Anterior cingulate cortex (tissue), 58 donors: ENCODE data around the gene GAMT.
A peak's percentile ranks its signal among the peaks of the same experiment; 100 is the strongest.
"Not testable (repeated sequence)": the region's sequence is repeated elsewhere in the genome, so short reads cannot be mapped to it uniquely, and the experiment has no call there.

Source experiments
- DNase-seq, 58 donors: peaks; one replicate each; lab custom pipeline; 2025; lab: John Stamatoyannopoulos, UW

GAMT gene

DNA sequence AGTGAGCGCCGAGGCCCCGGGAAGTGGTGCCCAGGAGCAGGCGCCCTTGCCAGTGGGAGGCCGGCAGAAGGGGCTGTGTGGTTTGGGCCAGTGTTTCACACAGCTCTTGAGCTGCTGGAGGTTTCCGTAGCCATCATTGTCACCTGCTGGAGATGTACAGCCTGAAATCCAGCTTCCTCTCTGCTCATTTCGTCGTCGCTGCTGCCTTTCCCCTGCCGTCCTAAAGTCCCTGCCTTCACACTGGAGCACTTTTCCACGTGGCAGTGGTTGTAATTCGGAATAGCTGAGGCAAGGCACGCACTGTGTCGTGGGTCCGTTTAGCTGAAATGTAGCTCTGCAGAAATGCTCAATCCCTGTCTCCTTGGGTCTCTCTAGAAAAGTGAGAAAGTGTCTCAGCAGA lies 19.2 kb upstream of the GAMT start:
- no peak for DNase-seq

DNA sequence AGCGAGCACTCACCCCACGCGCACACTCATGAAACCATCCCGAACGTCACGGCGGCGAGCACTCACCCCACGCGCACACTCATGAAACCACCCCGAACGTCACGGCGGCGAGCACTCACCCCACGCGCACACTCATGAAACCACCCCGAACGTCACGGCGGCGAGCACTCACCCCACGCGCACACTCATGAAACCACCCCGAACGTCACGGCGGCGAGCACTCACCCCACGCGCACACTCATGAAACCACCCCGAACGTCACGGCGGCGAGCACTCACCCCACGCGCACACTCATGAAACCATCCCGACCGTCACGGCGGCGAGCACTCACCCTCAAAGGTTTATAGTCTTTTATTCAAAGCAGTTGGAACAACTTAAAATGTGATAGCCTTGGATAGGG lies 18.7 kb upstream of the GAMT start:
- DNase-seq = not testable (repeated sequence)

DNA sequence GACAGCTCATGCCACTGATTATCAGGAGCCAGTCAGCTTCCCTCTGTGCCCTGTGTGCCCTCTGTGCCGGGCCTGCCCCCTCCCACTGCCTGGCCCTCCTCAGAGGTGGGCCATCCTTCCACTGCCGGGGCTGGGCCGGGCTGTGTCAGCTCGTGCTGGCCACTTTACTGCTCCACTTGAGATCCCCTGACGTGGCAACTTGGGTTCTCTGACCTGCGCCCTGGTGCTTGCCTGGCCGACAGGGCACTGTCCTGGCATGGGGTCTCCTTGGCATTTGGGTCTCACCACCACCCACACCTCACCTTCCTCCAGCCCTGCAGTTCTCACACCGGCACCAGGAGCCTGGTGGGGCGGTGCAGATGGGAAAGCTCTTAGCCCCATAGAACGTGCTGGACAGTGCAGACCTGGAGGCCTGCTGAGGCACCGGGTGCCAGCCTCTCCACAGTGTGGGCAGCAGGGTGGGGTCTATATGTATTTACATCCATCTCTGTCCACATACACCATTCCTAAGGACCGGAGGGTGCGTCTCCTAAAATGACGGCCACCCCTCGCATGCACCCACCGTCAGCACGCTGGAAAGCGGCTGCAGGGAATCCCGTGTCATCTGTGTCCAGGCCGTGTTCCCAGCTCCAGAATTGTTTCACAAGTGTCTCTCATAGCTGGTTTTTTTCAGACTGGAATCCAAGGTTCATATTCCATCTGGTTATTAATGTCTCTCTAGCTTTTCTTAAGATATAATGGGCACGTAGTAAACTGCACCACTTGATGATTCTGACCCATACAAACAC lies 17.8 kb upstream of the GAMT start:
- DNase-seq = no peak

DNA sequence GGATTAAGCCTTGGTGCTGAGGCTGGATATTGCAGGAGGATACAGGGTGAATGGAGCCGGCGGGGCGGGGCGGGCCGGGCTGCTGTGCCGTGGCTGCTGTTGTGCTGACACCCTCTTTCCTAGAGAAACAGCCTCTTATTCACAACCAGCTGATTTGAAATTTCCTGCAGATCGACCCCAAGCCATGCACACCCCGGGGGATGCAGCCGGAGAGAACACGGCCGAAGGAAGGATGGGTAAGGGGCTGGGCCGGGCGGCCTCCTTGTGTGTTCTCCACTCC lies 17.1 kb upstream of the GAMT start:
- no peak for DNase-seq

DNA sequence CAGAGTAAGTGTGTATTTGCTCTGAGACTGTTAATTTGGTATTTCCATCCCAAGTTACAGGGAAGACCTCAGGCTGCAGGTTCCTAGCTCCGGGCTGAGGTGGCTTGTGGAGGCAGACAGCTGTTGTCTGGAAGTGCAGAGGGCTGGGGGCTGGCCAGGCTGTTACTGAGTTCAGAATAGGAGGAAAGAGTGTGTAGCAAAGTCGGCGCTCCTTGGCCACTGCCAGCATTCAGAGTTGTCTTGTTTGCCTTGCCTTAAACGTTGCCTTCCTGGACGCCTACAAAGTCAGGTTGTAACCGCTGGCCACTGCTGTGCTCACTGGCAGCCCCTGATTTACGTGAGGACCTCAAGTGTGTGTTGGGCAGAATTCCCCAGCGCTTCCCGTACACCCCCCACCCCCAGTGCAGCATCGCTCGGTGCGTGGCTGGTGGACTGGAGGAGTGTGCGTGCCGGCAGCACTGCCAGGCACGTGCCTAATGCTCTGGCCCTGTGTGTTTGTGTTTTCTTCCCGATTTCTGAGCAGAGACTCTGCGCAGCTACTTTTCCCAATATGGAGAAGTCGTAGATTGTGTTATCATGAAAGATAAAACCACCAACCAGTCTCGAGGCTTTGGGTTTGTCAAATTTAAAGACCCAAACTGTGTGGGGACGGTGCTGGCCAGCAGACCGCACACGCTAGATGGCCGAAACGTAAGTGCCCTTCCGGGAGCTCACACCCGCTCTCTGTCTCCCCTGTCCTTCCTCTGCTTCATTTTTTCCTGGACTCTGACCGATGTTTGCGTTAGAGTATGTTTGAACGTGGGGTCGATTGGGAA lies 16.5 kb upstream of the GAMT start:
- peak in 4 of 58 donors; percentile 13 to 57 (median 28) for DNase-seq

DNA sequence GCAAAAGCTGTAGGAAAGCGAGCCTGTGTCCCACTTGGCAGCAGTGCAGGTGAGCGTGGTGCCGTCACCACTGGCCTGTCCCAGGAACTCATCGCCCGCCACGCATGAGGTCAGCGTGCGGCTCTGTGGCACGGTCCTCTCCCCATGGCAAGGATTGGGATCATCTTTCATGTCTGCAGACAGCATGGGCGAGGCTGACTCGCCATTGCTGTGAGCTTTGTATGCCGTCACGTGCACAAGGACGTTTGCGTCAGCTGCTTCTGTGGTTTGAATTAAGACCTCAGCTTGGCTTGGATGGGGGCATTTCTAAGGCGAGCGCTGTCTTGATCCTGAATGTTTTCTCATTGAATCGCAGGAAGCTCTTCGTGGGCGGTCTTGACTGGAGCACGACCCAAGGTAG lies 15.8 kb upstream of the GAMT start:
- peak in 15 of 58 donors; percentile 20 to 43 (median 31) for DNase-seq

DNA sequence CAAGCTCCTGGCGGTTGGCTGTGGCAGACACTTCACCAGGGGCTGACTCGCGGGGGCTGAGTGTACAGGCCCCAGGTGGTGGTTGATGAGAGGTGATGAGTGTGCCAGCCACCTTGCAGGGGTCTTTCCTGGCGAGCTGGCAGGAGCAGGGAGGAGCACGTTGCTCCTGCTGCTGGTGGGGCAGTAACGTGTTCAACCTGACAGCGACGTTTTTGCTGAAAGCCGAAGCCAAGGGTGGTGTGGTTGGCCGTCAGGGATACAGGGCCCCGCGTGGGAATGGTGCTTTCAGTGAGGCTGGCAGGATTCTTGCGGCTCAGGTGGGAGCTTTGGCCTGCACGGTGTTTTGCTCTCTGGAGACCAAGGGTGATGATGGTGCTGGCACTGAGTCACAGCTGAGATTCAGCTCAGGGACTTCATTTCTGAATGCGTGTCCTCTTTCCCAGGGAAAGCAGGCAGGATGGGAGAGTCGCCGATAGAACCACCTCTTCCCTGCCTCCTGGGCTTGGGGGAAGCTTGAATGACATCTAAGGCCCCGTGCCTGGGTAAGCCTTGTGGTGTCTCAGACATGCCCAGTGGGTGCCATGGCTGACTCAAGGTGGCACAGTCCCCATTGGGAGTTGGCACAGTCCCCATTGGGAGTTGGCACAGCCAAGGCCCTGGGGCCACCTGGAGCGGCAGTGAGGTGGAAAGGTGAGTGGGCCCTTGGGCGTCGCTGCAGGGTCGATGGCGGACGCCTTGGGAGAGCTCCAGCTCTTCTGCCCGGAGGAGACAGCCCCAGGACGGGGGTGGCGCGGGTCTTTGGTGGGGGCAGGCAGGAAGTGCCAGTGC lies 14.9 kb upstream of the GAMT start:
- DNase-seq = peak in 1 of 58 donors; percentile 41

DNA sequence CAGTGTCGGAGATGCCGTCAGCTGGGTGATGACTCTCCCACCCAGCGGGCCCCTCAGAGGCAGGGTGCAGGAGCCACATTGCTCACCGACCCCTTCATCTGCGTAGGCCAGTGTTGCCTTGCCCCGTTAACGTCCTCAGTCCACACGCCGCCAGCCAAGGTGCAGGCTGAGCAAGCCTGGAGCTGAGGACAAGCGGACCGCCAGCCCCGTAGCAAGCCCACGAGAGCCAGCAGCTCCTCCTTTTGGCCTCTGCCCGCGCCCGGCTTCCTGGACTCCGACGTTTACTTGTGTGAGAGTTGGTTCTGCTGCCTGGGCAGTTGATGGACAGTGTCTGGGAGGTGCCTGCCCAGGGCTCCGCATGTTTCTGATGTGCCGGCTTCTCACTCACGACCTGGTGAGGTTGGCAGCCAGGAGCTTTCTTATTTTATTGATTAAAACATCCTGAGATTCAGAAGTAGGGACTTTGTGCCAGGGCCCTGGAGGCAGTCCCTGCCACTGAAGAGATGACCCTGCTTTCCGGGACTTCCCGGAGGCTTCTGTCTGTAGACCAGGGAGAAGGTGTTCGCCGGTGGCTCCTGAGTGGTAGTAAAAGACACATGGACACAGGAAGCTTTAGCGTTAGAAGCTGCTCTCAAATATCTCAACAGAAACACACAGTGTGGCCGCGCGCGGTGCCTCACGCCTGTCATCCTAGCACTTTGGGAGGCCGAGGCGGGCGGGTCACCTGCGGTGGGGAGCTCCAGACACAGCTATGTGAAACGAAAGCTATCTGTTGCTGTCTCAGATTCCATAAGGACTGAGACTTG lies 11.9 kb upstream of the GAMT start:
- DNase-seq = no peak

DNA sequence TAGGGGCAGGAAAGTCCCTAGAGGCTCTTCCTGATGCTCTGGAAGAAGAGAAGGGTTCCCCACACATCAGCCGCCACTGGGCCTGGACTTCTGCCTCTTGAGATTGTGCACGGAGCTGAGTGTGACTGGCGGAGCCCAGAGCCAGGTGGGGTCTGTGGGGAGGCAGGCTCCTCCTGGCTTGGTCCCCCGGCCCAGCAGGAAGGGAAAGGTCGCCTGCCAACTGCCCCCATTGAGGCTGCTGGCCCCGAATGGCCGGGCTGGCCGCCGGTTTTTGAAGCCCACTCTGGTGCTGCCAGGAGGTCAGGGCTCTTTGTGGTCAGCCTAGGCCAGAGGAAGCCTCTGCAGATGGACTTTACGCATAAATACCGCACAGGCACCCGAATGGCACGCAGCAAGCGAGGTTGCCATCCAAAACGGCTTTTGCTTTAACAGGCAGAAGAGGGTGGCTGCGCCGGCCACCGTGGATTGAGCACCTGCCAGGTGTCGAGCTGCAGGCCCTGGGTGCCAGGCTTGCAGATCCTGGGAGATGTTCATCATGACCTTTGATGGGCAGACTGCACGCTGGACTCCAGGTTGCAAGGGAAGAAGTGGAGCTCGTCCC lies 11.1 kb upstream of the GAMT start:
- DNase-seq = no peak

DNA sequence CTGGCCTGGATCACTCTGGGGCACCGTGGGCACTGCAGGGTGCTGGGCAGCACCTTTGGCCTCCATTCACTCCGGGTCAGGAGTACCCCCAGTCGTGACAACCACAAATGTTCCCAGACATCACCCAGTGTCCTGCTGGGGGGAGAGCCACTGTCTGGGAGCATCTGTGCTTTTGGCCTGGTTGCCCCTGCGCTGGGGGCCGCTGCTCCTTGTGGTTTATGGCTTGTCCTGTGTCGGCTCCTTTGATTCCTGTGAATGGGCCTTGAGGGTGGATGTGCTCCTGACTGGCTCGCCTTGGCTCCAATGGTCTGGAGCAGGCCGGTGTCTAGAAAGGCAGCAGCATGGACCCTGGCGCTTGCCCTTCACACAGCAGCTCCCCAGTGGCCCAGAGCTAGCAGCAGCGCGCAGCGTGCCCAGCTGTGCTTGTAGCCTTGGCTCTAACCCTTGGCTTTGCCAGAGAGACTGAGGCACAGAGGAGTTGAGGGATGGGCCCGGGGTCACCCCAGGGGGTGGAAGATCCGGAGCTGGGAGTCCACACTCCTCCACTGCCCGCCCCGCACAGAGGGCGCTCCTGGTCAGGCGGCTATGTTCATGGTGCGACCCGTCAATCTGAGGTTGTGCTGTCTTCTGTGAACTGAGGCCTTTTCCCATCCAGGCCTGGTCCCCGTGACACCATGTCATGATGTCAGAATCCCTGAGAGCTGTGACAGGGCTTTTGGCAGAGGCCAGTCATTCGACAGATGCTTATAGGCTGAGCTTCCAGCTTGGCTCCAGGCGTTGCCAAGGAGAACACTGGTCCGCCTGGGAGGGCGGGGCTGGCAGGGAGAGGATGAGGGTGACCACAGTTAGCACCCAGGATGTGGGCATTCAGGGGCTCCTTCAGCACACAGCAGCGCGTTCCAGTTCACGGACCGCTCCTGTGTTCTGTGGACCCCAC lies 10.2 kb upstream of the GAMT start:
- DNase-seq = peak in 56 of 58 donors; percentile 23 to 97 (median 84)

DNA sequence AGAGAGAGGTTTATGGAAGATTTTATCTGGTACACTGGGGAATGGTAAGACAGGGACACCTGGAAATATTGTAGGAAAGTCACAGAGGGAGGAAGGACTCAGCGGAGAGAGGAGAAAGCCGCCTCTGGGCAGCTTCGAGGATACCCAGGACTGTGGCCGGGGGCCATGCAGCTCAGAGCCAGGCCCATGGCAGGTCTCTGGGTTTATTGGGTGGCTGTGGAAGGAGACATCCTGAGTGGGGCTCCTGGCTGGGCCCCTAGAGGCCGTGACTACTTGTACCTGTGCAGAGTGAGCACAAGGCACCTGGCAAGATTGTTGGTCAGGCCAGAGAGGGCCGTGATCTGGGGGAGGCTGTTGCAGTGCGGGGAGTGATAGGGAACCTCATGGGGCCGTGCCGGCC lies 9.4 kb upstream of the GAMT start:
- DNase-seq = no peak

DNA sequence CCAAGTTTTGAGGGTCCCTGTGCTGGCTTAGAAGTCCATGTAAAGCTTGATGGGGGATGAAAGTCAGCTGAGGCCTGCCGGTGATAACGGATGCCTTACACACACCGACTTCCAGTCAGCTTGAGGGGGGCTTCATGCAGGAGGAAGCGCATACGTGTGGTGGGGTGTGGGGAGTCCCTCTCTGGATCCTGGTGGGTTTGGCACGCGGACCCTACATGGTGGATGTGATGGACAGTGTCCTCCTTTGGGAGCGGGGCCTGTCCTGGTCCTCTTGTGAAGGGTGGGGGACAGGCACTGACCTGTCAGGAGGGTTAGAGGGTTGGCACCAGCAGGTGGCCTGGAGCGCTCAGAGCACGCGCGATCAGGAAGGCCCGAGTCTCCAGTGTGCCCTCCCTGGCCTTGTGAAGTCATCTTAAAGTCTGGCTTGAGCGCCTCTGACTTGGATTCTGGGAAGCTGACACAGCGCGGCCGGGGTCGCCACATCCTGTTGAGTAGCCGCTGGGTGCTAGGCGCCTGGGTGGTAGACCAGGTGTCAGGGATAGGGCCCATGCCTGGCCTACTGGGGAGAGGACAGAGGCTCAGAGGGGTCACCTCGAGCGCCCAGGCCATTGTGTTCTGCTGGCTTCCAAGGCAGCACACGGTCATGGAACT lies 8.9 kb upstream of the GAMT start:
- DNase-seq = no peak

DNA sequence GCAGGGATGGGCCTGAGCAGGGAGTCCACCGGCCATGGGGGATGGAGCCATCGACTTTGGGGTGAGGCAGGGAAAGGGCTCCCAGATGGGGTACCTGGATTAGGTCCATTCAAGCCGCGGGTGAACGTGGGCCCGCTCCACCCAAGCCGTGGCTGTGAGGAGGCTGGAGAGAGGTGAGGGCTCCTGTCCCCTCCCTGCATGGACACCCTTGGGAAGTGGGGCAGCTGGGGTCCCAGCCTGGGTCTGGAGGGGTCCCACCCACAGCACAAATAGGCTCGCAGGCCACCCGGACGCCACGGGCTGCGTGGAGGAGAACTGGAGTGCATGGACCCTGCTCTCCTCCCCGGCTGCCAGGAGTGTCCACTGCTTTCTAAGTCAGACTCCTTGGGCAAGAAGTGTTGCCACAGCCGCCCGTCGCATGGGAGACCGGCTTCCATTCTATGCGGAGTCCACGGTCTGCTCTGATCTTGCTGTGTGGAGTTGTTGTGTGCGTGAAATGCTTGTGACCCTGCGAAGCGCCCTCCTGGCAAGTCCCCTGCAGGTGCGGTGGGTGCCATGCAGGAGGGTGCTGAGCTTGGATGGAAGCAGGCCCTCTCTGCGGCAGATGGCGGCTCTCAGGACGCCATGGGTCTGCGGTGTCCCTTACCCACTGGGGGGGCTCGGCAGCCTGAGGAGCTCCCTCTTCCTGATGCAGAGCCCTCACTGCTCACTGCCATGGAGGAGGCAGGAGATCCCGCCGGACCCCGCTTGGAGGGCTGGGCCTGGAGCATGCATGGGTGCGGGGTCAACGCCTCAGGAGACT lies 8.1 kb upstream of the GAMT start:
- DNase-seq = no peak

DNA sequence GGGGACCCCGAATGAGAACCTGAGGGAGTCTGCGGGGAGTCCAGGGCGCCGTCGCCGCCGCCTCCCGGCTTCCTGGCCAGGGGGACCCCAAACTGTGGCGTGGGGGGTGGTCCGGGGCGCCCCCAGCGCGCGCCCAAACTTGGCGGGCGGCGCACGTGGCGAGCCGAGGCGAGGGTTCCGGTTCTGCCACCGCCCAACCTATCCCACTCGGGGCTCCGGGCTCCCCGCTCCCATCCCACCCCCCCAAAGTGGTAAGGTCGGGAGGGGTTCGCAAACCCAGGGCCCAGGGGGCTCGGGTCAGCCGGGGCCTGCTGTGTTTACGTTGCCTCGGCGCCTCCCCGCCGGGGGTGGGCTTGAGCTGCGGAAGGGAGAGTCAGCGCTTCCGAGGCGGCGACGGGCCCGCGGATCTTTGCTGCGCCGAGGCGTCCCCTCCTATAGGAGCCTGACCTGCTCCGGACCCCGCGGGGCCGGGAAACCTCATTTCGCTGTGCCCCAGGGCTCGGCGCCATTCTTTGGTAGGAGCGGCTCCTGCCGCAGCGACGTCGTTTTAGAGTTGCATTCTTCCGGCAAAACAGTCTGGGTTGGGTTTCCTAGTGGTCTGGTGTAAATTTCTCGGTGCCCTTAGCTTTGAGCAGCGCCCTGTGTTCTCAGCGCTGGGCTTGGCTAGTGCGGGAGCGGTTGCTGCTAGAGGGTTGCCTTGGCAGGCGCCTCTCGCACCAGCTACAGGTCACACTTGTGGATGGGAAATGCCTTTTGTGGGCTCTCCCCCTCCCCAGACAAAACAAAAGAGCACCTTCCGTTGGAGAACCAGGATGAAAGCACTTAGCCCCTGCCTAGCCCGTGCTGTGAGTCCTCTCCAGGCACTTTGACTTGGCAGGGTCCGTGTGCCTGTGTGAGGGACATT lies 7.2 kb upstream of the GAMT start:
- peak in 6 of 58 donors; percentile 22 to 49 (median 36) for DNase-seq

DNA sequence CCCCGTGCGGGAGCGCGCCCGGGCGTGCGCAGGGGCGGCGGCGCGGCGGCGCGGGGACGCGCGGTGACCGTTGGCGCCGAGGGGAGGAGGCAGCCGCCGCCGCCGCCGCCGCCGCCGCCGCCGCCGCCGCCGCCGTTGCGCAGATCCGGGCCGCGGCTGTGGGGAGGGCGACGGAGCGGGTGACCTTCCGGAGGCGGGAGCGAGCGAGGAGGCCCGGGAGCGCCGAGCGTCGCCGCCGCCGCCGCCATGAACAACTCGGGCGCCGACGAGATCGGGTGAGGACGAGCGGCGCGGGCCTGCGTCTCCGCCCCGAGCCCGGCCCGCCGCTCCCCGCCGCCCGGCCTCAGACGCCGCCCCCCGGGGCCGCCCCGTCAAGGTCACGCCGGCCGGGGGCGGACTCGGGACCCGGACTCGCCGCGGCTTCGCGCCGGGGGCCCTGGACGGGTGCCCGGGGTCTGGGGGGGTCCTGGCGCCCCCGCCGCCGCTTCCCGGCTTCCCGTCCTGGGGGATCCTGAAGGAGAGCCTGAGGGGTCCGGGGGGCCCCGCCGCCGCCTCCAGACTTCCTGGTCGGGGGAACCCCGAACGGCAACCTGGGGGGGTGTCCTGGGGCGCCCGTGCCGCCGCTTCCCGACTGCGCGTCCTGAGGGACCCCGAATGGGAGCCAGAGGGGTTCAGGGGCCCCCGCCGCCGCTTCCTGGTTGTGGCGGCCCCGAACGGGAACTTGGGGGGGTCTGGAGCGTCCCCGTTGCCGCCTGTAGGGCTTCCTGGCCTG lies 6.4 kb upstream of the GAMT start, which contains the start of gene DAZAP1:
TSS of gene DAZAP1 (plus strand) at position 59 of the 772 bp plus-strand sequence. CDS start at position 247, 188 bp downstream.
- DNase-seq = peak in 1 of 58 donors; percentile 48
